HG02798 (cell line): Measurements from ENCODE around the gene PBX1.

Experiments used
- ATAC-seq: cut with Tn5 transposase; IDR thresholded peaks from one replicate; pipeline ENCODE4 v1.9.1; 2021; ENCODE audit warnings: mild to moderate bottlenecking; ENCODE audit not compliant: unreplicated experiment, poor library complexity

PBX1 gene

GRCh38 chr1:164769486-164770130 is 210.6 kb downstream of the PBX1 start:
- no peak for ATAC-seq

- no peak for ATAC-seq
These were observed 211.1 kb downstream of the PBX1 start for GRCh38 chr1:164770131-164770529.

GRCh38 chr1:164771041-164771618 is 212.1 kb downstream of the PBX1 start:
- ATAC-seq = no peak

- no peak for ATAC-seq
These were observed 212.8 kb downstream of the PBX1 start for GRCh38 chr1:164771619-164772361.

- peak; percentile 91 for ATAC-seq
These were observed 213.7 kb downstream of the PBX1 start for GRCh38 chr1:164772635-164773034.

- ATAC-seq = no peak
These were observed 214.1 kb downstream of the PBX1 start for GRCh38 chr1:164773102-164773501.

- ATAC-seq = no peak
These were observed 215.4 kb downstream of the PBX1 start for GRCh38 chr1:164774413-164774812.

- no peak for ATAC-seq
These were observed 216.1 kb downstream of the PBX1 start for GRCh38 chr1:164774819-164775654.

- ATAC-seq = no peak
These were observed 218.5 kb downstream of the PBX1 start for GRCh38 chr1:164777518-164777917.

- ATAC-seq = no peak
These were observed 220.4 kb downstream of the PBX1 start for GRCh38 chr1:164779376-164779775.

- ATAC-seq = no peak
These were observed 221.3 kb downstream of the PBX1 start for GRCh38 chr1:164780111-164780812.

GRCh38 chr1:164780863-164781262 is 221.9 kb downstream of the PBX1 start:
- no peak for ATAC-seq

- no peak for ATAC-seq
These were observed 223.0 kb downstream of the PBX1 start for GRCh38 chr1:164781972-164782371.

- no peak for ATAC-seq
These were observed 225.0 kb downstream of the PBX1 start for GRCh38 chr1:164783778-164784555.

- no peak for ATAC-seq
These were observed 226.0 kb downstream of the PBX1 start for GRCh38 chr1:164784960-164785359.

- no peak for ATAC-seq
These were observed 227.0 kb downstream of the PBX1 start for GRCh38 chr1:164785841-164786534.

- peak; percentile 96 for ATAC-seq
These were observed 228.2 kb downstream of the PBX1 start for GRCh38 chr1:164786980-164787833.

- no peak for ATAC-seq
These were observed 228.8 kb downstream of the PBX1 start for GRCh38 chr1:164787834-164788231.
